Measurements from ENCODE around the gene SOX8. TPM values are rescaled to one million over a fixed set of nuclear protein-coding genes. Genes with fewer than 3 reads are reported as not detected.

Gene SOX8
- total RNA-seq, 4 donors from 2014 or later = 0.10 to 0.91 (median 0.33) TPM

- Histone ChIP-seq H3K36me3 (no peaks in the 10 kb centered on the region), H3K4me1 (peaks cover 16 to 25% of the 10 kb centered on the region in 2 donors), H3K9me3 (no peaks in the 10 kb centered on the region), H3K27me3 (peaks cover 6 to 16% (median 12%) of the 10 kb centered on the region in 3 donors), H3K27ac (peak within 1 kb of the TSS; percentile 77 to 88 (median 84)), H3K4me3 (peak within 1 kb of the TSS; percentile 71 to 90 (median 78))
- intact Hi-C loops (cut with DNase I; ENCODE audit: low total_unique reads) = no loop called here
- ATAC-seq = peak; percentile 71 to 79
- TF ChIP-seq POLR2A (IDR thresholded peaks at IDR 0.05) (peak; percentile 74 to 79), CTCF (IDR thresholded peaks at IDR 0.05 in 4 of 5, conservative IDR thresholded peaks at IDR 0.05 in 1 of 5) (no peak)
- in situ Hi-C loops (cut with MboI; ENCODE audit: low sequenced_read_pairs in 4 of 4) = no loop called here
- peak; percentile 84 to 91 for DNase-seq
Measured at GRCh38 chr16:970766-971581, 10.6 kb upstream of the SOX8 start, which contains the start of gene LMF1. TSS of gene LMF1 (minus strand) at chr16:970984. CDS start at chr16:970980, 4 bp downstream.

GRCh38 chr16:971582-971905 lies 10.0 kb upstream of the SOX8 start:
- DNase-seq (no peak), ATAC-seq (no peak)
- peaks cover 12 to 17% (median 16%) of the 10 kb centered on the region in 3 donors for H3K27me3 ChIP-seq
- H3K4me3 ChIP-seq = peak overlapping the region in 2 of 4 donors; percentile 39 to 90
- H3K27ac ChIP-seq = peak overlapping the region in 3 of 4 donors; percentile 24 to 87 (median 81)
- intact Hi-C loops (cut with DNase I; ENCODE audit: low total_unique reads) = no loop called here
- peaks cover 16 to 28% of the 10 kb centered on the region in 2 donors for H3K4me1 ChIP-seq
- no peak for TF ChIP-seq POLR2A (IDR thresholded peaks at IDR 0.05)
- no peak for TF ChIP-seq CTCF (IDR thresholded peaks at IDR 0.05 in 4 of 5, conservative IDR thresholded peaks at IDR 0.05 in 1 of 5)
- no peaks in the 10 kb centered on the region for H3K36me3 ChIP-seq
- in situ Hi-C loops (cut with MboI; ENCODE audit: low sequenced_read_pairs in 4 of 4) = no loop called here
- no peaks in the 10 kb centered on the region for H3K9me3 ChIP-seq

GRCh38 chr16:971981-972315 lies 9.6 kb upstream of the SOX8 start:
- in situ Hi-C loops (cut with MboI; ENCODE audit: low sequenced_read_pairs in 4 of 4) = no loop called here
- Histone ChIP-seq H3K4me3 (no peak overlapping the region), H3K27me3 (peaks cover 16 to 17% (median 16%) of the 10 kb centered on the region in 3 donors), H3K4me1 (peaks cover 16 to 28% of the 10 kb centered on the region in 2 donors), H3K36me3 (no peaks in the 10 kb centered on the region), H3K9me3 (no peaks in the 10 kb centered on the region), H3K27ac (no peak overlapping the region)
- ATAC-seq = no peak
- DNase-seq = no peak
- intact Hi-C loops (cut with DNase I; ENCODE audit: low total_unique reads) = no loop called here
- TF ChIP-seq CTCF (IDR thresholded peaks at IDR 0.05 in 4 of 5, conservative IDR thresholded peaks at IDR 0.05 in 1 of 5) (no peak), POLR2A (IDR thresholded peaks at IDR 0.05) (no peak)

GRCh38 chr16:972316-973002 lies 9.1 kb upstream of the SOX8 start:
- in situ Hi-C loops (cut with MboI; ENCODE audit: low sequenced_read_pairs in 4 of 4) = no loop called here
- ATAC-seq = no peak
- Histone ChIP-seq H3K4me1 (peaks cover 16 to 28% of the 10 kb centered on the region in 2 donors), H3K27me3 (peaks cover 17 to 21% (median 19%) of the 10 kb centered on the region in 3 donors), H3K9me3 (no peaks in the 10 kb centered on the region), H3K27ac (no peak overlapping the region), H3K36me3 (no peaks in the 10 kb centered on the region), H3K4me3 (no peak overlapping the region)
- no peak for DNase-seq
- TF ChIP-seq POLR2A (IDR thresholded peaks at IDR 0.05) (no peak), CTCF (IDR thresholded peaks at IDR 0.05 in 4 of 5, conservative IDR thresholded peaks at IDR 0.05 in 1 of 5) (no peak)
- intact Hi-C loops (cut with DNase I; ENCODE audit: low total_unique reads) = no loop called here

Measured in gastrocnemius medialis (tissue), 4 donors.